Neuronal stem cell (in vitro differentiated cells): ENCODE measurements around the gene FAM3D.
A peak's percentile ranks its signal among the peaks of the same experiment; 100 is the strongest.

Experiments used
- DNase-seq: peaks from one replicate; pipeline ENCODE4 v3.0.0-alpha.2; 2013; ENCODE audit warnings: low spot score
- H2AFZ ChIP-seq: one replicate; pipeline ENCODE4 v1.6.1; 2013; ENCODE audit warnings: mild to moderate bottlenecking, low read length, inconsistent platforms
- H2AK5ac ChIP-seq: 2 replicates; pipeline ENCODE4 v1.6.1; 2013; ENCODE audit warnings: low read depth, mild to moderate bottlenecking, inconsistent platforms, low read length, moderate library complexity, mixed read lengths
- H2BK120ac ChIP-seq: 2 replicates; pipeline ENCODE4 v1.6.1; 2013; ENCODE audit warnings: low read depth, mild to moderate bottlenecking, inconsistent platforms, low read length, moderate library complexity, mixed read lengths
- H2BK12ac ChIP-seq: one replicate; pipeline ENCODE4 v1.6.1; 2013; ENCODE audit warnings: low read length, inconsistent platforms
- H2BK15ac ChIP-seq: 2 replicates; pipeline ENCODE4 v1.6.1; 2013; ENCODE audit warnings: mild to moderate bottlenecking, low read length, inconsistent platforms, mixed read lengths
- H2BK5ac ChIP-seq: one replicate; pipeline ENCODE4 v1.6.1; 2013; ENCODE audit warnings: inconsistent platforms, mild to moderate bottlenecking, low read length, moderate library complexity
- H3K14ac ChIP-seq: one replicate; pipeline ENCODE4 v1.6.1; 2013; ENCODE audit warnings: low read length, inconsistent platforms
- H3K18ac ChIP-seq: 2 replicates; pipeline ENCODE4 v1.6.1; 2013; ENCODE audit warnings: low read length, inconsistent platforms
- H3K23ac ChIP-seq: 2 replicates; pipeline ENCODE4 v1.6.1; 2013; ENCODE audit warnings: low read depth, mild to moderate bottlenecking, mixed read lengths, low read length, inconsistent platforms; ENCODE audit not compliant: poor library complexity
- H3K27ac ChIP-seq: replicated peaks from 3 replicates; pipeline ENCODE4 v1.5.1; 2013; ENCODE audit warnings: low read length, inconsistent platforms
- H3K27me3 ChIP-seq, 3 experiments: 2 replicates each; pipeline ENCODE4 v1.6.1; 2013; ENCODE audit warnings: low read length in 3 of 3, mild to moderate bottlenecking in 2 of 3, inconsistent platforms in 1 of 3, low read depth in 1 of 3, mixed read lengths in 1 of 3, moderate library complexity in 1 of 3; ENCODE audit not compliant: control insufficient read depth in 3 of 3, insufficient read depth in 3 of 3
- H3K36me3 ChIP-seq, 2 donors: replicated peaks in 1 of 2; 2 replicates each; pipeline ENCODE4 v1.6.1; 2013; ENCODE audit warnings: low read length in 2 of 2; ENCODE audit not compliant: control insufficient read depth in 2 of 2, insufficient read depth in 2 of 2
- H3K4ac ChIP-seq: 2 replicates; pipeline ENCODE4 v1.6.1; 2013; ENCODE audit warnings: inconsistent platforms, mild to moderate bottlenecking, low read length, moderate library complexity
- H3K4me1 ChIP-seq, 2 donors: 1 replicate in 1 of 2; 2 replicates in 1 of 2; pipeline ENCODE4 v1.6.1; 2013; ENCODE audit warnings: low read length in 2 of 2, low read depth in 1 of 2; ENCODE audit not compliant: control insufficient read depth in 2 of 2, insufficient read depth in 1 of 2
- H3K4me2 ChIP-seq: one replicate; pipeline ENCODE4 v1.6.1; 2013; ENCODE audit warnings: mild to moderate bottlenecking, low read length, inconsistent platforms; ENCODE audit not compliant: insufficient read depth, poor library complexity, severe bottlenecking
- H3K4me3 ChIP-seq, 2 donors: 2 replicates each; pipeline ENCODE4 v1.5.1; 2013; ENCODE audit warnings: low read length in 2 of 2, mild to moderate bottlenecking in 2 of 2, inconsistent platforms in 1 of 2, moderate library complexity in 1 of 2
- H3K79me1 ChIP-seq: one replicate; pipeline ENCODE4 v1.6.1; 2013; ENCODE audit warnings: low read depth, mild to moderate bottlenecking, inconsistent platforms, low read length, moderate library complexity
- H3K9ac ChIP-seq: one replicate; pipeline ENCODE4 v1.6.1; 2013; ENCODE audit warnings: mild to moderate bottlenecking, low read depth, low read length, inconsistent platforms; ENCODE audit not compliant: poor library complexity
- H3K9me3 ChIP-seq, 2 donors: replicated peaks in 1 of 2; 2 replicates each; pipeline versions ENCODE3 to v1.6.1; 2013; ENCODE audit warnings: low read length in 2 of 2, mild to moderate bottlenecking in 2 of 2, inconsistent platforms in 1 of 2, low read depth in 1 of 2, mixed read lengths in 1 of 2, moderate library complexity in 1 of 2; ENCODE audit not compliant: control insufficient read depth in 2 of 2, insufficient read depth in 1 of 2
- H4K8ac ChIP-seq: one replicate; pipeline ENCODE4 v1.6.1; 2013; ENCODE audit warnings: low read depth, mild to moderate bottlenecking, inconsistent platforms, low read length, moderate library complexity
- H4K91ac ChIP-seq: one replicate; pipeline ENCODE4 v1.6.1; 2013; ENCODE audit warnings: low read length, low read depth, mild to moderate bottlenecking, inconsistent platforms; ENCODE audit not compliant: poor library complexity
- WGBS, 2 donors: extraction: QIAGEN DNeasy Blood & Tissue Kit; methylation state at CpG; one replicate each; pipeline ENCODE4 v1.1.7; 2013; ENCODE audit warnings: missing lambda C conversion rate in 2 of 2, mixed read lengths in 1 of 2; ENCODE audit not compliant: insufficient read length in 2 of 2, insufficient replicate concordance in 1 of 2; ENCODE audit errors: extremely low coverage in 2 of 2; 5-methylcytosine and 5-hydroxymethylcytosine counted together

Gene FAM3D

GRCh38 chr3:58609990-58610389 lies 56.6 kb downstream of the FAM3D start:
- Histone ChIP-seq H2BK120ac (no peak overlapping the region), H2AK5ac (no peak overlapping the region), H2BK15ac (no peak overlapping the region), H2AFZ (no peak overlapping the region), H3K27me3 (no peaks in the 10 kb centered on the region), H3K4me1 (no peaks in the 10 kb centered on the region), H4K8ac (no peak overlapping the region), H3K27ac (no peak overlapping the region), H3K4me3 (no peak overlapping the region), H3K4me2 (no peak overlapping the region), H3K14ac (no peak overlapping the region), H3K4ac (no peak overlapping the region), H3K18ac (peak overlapping the region; percentile 11), H3K36me3 (no peaks in the 10 kb centered on the region), H3K23ac (no peak overlapping the region), H2BK12ac (no peak overlapping the region), H3K79me1 (no peaks in the 10 kb centered on the region), H3K9me3 (no peaks in the 10 kb centered on the region), H2BK5ac (no peak overlapping the region), H4K91ac (no peak overlapping the region), H3K9ac (no peak overlapping the region)
- WGBS, 2 donors, result no CpG with 5 or more reads among the region's 7 CpGs
- DNase-seq, result no peak

GRCh38 chr3:58608648-58609047 lies 57.9 kb downstream of the FAM3D start:
- H3K4me2 ChIP-seq, result no peak overlapping the region
- no peak overlapping the region for H3K23ac ChIP-seq
- H2BK12ac ChIP-seq, result no peak overlapping the region
- no peak overlapping the region for H4K91ac ChIP-seq
- no peak overlapping the region for H3K27ac ChIP-seq
- no peak overlapping the region for H2BK120ac ChIP-seq
- no peaks in the 10 kb centered on the region for H3K9me3 ChIP-seq
- H2AFZ ChIP-seq, result no peak overlapping the region
- no peak overlapping the region for H3K14ac ChIP-seq
- H3K79me1 ChIP-seq, result no peaks in the 10 kb centered on the region
- no peak overlapping the region for H3K4ac ChIP-seq
- H2AK5ac ChIP-seq, result no peak overlapping the region
- H3K4me1 ChIP-seq, result peaks cover 2 to 7% of the 10 kb centered on the region in 2 donors
- H3K9ac ChIP-seq, result no peak overlapping the region
- H2BK15ac ChIP-seq, result no peak overlapping the region
- no peaks in the 10 kb centered on the region for H3K36me3 ChIP-seq
- no peak for DNase-seq
- H3K18ac ChIP-seq, result peak overlapping the region; percentile 17
- no peak overlapping the region for H2BK5ac ChIP-seq
- no CpG with 5 or more reads among the region's 5 CpGs for WGBS, 2 donors
- H4K8ac ChIP-seq, result no peak overlapping the region
- H3K4me3 ChIP-seq, result no peak overlapping the region
- no peaks in the 10 kb centered on the region for H3K27me3 ChIP-seq

- H2BK5ac ChIP-seq, result no peak overlapping the region
- no CpG with 5 or more reads among the region's 4 CpGs for WGBS, 2 donors
- H3K79me1 ChIP-seq, result no peaks in the 10 kb centered on the region
- no peak overlapping the region for H3K4me3 ChIP-seq
- H3K18ac ChIP-seq, result no peak overlapping the region
- no peak overlapping the region for H2BK12ac ChIP-seq
- no peak overlapping the region for H2BK120ac ChIP-seq
- no peak overlapping the region for H3K4ac ChIP-seq
- no peaks in the 10 kb centered on the region for H3K9me3 ChIP-seq
- H4K91ac ChIP-seq, result no peak overlapping the region
- H3K23ac ChIP-seq, result no peak overlapping the region
- H3K9ac ChIP-seq, result no peak overlapping the region
- H3K27ac ChIP-seq, result no peak overlapping the region
- no peak overlapping the region for H2AK5ac ChIP-seq
- no peaks in the 10 kb centered on the region for H3K36me3 ChIP-seq
- no peak overlapping the region for H4K8ac ChIP-seq
- no peak overlapping the region for H3K14ac ChIP-seq
- DNase-seq, result no peak
- peaks cover 6 to 11% of the 10 kb centered on the region in 2 donors for H3K4me1 ChIP-seq
- H2BK15ac ChIP-seq, result no peak overlapping the region
- H3K27me3 ChIP-seq, result no peaks in the 10 kb centered on the region
- H3K4me2 ChIP-seq, result no peak overlapping the region
- H2AFZ ChIP-seq, result no peak overlapping the region
Measured at GRCh38 chr3:58607816-58608215, 58.8 kb downstream of the FAM3D start.

GRCh38 chr3:58606693-58607092 lies 59.9 kb downstream of the FAM3D start:
- Histone ChIP-seq H3K9me3 (no peaks in the 10 kb centered on the region), H3K79me1 (no peaks in the 10 kb centered on the region), H2AFZ (no peak overlapping the region), H3K4me2 (no peak overlapping the region), H3K18ac (no peak overlapping the region), H2BK5ac (no peak overlapping the region), H4K91ac (no peak overlapping the region), H2AK5ac (no peak overlapping the region), H3K36me3 (no peaks in the 10 kb centered on the region), H3K27me3 (no peaks in the 10 kb centered on the region), H3K27ac (no peak overlapping the region), H2BK120ac (no peak overlapping the region), H3K4me3 (no peak overlapping the region), H2BK12ac (no peak overlapping the region), H2BK15ac (no peak overlapping the region), H3K4me1 (peaks cover 8 to 11% of the 10 kb centered on the region in 2 donors), H3K23ac (no peak overlapping the region), H4K8ac (no peak overlapping the region), H3K4ac (no peak overlapping the region), H3K14ac (no peak overlapping the region), H3K9ac (no peak overlapping the region)
- no peak for DNase-seq
- no CpG with 5 or more reads among the region's 1 CpG for WGBS, 2 donors
